HTR-8/SVneo (cell line): ENCODE data around the gene ACP5.

Experiments used
- DNase-seq: peaks from one replicate; pipeline ENCODE4 v3.0.0; 2011; ENCODE audit warnings: low spot score, mixed read lengths; ENCODE audit not compliant: insufficient read length
- FAIRE-seq: peaks from 2 replicates; lab custom pipeline; 2011; peaks lifted over from hg19 to GRCh38; lab: Jason Lieb, UNC

ACP5 gene

DNA sequence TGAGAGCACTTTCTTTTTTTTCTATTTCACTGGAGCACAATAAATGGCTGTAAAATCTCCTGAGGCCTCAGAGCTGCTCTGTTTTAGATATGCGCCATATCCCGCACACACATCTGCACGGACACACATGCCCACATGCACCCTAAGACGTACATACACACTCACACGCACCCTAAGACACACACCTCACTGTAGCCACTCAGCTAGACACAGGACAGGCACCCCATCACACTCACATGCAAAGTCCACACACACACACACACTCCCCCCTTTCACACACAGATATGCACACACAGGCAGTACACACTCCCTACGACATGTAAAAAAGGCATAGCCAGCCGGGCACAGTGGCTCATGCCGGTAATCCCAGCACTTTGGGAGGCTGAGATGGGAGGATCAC lies 27.2 kb downstream of the ACP5 start:
- FAIRE-seq: no peak

DNA sequence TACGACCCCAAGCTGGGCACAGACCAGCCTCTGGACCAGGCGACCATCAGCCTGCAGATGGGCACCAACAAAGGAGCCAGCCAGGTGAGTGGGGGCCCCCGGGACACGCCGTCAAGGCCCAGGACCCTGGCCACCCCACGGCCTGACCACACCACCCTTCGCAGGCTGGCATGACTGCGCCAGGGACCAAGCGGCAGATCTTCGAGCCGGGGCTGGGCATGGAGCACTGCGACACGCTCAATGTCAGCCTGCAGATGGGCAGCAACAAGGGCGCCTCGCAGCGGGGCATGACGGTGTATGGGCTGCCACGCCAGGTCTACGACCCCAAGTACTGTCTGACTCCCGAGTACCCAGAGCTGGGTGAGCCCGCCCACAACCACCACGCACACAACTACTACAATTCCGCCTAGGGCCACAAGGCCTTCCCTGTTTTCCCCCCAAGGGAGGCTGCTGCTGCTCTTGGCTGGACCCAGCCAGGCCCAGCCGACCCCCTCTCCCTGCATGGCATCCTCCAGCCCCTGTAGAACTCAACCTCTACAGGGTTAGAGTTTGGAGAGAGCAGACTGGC lies 28.0 kb downstream of the ACP5 start:
- DNase-seq: no peak
- no peak for FAIRE-seq

More for the DNA sequence above, 27.2 kb downstream of the ACP5 start:
- no peak for DNase-seq

GRCh38 chr19:11547929-11548700 lies 29.3 kb downstream of the ACP5 start:
- FAIRE-seq: no peak
- DNase-seq: no peak

GRCh38 chr19:11541238-11541637 lies 36.2 kb downstream of the ACP5 start:
- no peak for FAIRE-seq
- DNase-seq: no peak

DNA sequence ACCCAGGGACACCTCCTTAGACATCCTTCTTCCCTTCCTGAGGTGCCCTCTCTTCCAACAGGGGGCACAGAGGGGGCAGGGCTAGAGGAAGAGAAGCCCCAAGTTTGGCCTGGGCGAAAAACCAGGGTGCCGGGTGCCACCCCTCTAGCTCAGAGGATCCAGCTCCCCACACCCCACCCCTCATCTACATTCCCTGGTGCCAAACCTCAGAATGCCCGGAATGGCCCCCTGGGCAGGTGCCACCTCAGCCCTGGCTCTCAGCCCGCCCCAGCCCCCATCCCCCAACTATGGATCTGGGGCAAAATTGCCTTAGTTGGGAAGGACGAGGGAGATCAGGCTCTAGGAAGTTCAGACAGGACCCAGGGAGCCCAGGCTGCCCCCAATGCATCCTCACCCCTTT lies 36.8 kb downstream of the ACP5 start:
- FAIRE-seq: no peak

GRCh38 chr19:11539495-11540365 lies 37.7 kb downstream of the ACP5 start:
- DNase-seq: no peak
- FAIRE-seq: no peak

More for the DNA sequence above, 36.8 kb downstream of the ACP5 start:
- no peak for DNase-seq

- DNase-seq (peak; percentile 80), FAIRE-seq (no peak)
These were observed 39.0 kb downstream of the ACP5 start, which contains the start of gene CNN1 for GRCh38 chr19:11538232-11539036. Gene CNN1 (plus strand): TSS chr19:11538851. CDS start chr19:11538928, 77 bp downstream.

DNA sequence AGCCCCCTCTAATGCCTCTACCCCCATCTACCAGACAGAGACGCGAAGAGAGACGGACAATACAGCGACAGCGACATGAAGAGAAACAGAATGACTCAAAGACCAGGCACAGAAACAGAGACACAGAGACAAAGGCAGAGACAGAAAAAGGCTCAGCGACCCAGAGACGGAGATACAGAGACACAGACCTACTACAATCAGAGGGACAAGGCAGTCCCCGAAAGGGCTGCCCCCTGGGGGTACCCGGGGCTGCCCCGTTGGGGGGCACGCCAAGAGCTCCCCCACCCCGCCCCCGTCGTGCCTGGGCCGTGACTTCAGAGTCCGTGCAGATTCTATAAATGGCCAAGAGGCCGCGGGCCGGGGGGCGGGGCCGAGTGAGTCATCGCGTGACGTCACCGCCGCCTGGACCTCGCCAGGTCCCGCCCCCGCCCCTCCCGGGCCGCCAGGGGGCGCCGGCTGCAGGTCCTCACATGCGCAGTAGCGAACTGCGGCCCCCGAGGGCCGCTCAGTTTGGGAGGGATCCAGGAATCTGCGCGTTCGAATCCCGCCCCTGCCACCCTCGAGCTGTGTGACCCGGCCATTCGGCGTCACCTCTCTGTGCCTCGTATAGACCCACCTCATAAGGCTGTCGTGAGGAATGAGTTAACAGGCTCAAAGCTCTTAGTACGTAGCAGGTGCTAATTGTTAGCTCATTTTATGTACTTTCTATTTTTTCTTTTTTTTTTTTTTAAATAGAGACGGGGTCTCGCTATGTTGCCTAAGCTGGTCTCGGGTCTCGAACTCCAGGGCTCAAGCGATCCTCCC lies 41.5 kb downstream of the ACP5 start:
- DNase-seq: peak; percentile 91
- FAIRE-seq: peak; percentile 88

- DNase-seq (no peak), FAIRE-seq (no peak)
These were observed 42.5 kb downstream of the ACP5 start for GRCh38 chr19:11534948-11535347.

GRCh38 chr19:11534538-11534937 lies 42.9 kb downstream of the ACP5 start:
- no peak for DNase-seq

GRCh38 chr19:11530432-11530831 lies 47.0 kb downstream of the ACP5 start:
- no peak for DNase-seq

More at GRCh38 chr19:11534538-11534937, 42.9 kb downstream of the ACP5 start:
- no peak for FAIRE-seq

GRCh38 chr19:11528551-11529341 lies 48.7 kb downstream of the ACP5 start, which contains the start of gene ECSIT:
Gene ECSIT (minus strand): TSS chr19:11529134. CDS start chr19:11519170, 9,964 bp downstream.
- FAIRE-seq: no peak
- peak; percentile 98 for DNase-seq

More at GRCh38 chr19:11530432-11530831, 47.0 kb downstream of the ACP5 start:
- FAIRE-seq: no peak
